Hepatocyte (in vitro differentiated cells): ENCODE data around the gene RNF13.

Experiments
- EZH2 ChIP-seq: fragments of 200-600 bp; sonication (generic); IDR thresholded peaks from 2 replicates; pipeline ENCODE4 v1.6.1; 2016; ENCODE audit warnings: antibody characterized with exemption, mild to moderate bottlenecking, borderline replicate concordance
- TF ChIP-seq, protein P1 (sequence below): fragments of 200-600 bp; sonication (generic); IDR thresholded peaks from 2 replicates; pipeline ENCODE4 v1.5.1; 2016; ENCODE audit warnings: antibody characterized with exemption, mild to moderate bottlenecking; ENCODE audit not compliant: poor library complexity

DNA sequence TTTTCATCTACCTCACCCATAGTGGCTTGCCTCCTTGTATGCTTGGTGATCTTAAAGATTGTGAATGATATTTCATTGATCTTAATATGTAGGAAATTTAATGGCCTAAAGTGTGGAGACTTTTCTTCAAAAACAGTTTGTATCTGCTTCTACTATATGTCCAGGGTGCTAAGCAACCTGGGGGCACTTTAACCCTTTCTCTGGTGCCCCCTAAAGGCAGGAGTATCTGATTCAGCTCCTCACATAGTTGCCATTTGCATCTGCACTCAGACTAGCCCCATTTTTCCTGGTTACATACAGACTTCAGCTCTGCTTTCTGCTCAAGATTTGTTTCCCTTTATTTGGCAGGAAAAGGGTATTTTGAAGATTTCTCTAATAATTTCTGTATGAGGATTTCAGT, 162.9 kb downstream of the RNF13 start:
- TF ChIP-seq, protein P1, sequence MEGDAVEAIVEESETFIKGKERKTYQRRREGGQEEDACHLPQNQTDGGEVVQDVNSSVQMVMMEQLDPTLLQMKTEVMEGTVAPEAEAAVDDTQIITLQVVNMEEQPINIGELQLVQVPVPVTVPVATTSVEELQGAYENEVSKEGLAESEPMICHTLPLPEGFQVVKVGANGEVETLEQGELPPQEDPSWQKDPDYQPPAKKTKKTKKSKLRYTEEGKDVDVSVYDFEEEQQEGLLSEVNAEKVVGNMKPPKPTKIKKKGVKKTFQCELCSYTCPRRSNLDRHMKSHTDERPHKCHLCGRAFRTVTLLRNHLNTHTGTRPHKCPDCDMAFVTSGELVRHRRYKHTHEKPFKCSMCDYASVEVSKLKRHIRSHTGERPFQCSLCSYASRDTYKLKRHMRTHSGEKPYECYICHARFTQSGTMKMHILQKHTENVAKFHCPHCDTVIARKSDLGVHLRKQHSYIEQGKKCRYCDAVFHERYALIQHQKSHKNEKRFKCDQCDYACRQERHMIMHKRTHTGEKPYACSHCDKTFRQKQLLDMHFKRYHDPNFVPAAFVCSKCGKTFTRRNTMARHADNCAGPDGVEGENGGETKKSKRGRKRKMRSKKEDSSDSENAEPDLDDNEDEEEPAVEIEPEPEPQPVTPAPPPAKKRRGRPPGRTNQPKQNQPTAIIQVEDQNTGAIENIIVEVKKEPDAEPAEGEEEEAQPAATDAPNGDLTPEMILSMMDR: no peak
- no peak for TF ChIP-seq EZH2
